Measurements from ENCODE around the gene SEMA4D. TPM values are rescaled to one million over a fixed set of nuclear protein-coding genes. Genes with fewer than 3 reads are reported as not detected.

The SEMA4D gene
- total RNA-seq, 3 donors from 2014 or later (not counting 1 experiment from before 2014, with no cell fraction given) = 354 to 448 (median 420) TPM

GRCh38 chr9:89422151-89422975 is 75.5 kb downstream of the SEMA4D start:
- no peak for TF ChIP-seq CTCF (IDR thresholded peaks at IDR 0.05)
- Mint-ChIP-seq H3K4me1 (peaks cover 87 to 94% of the 10 kb centered on the region in 2 donors), H3K4me3 (no peak overlapping the region), H3K27ac (peak overlapping the region; percentile 84 to 92), H3K36me3 (no peaks in the 10 kb centered on the region), H3K9me3 (no peaks in the 10 kb centered on the region), H3K27me3 (ENCODE audit: low read depth in 2 of 2) (no peaks in the 10 kb centered on the region)
- Histone ChIP-seq H3K4me1 (ENCODE audit: control insufficient read depth, insufficient read depth, low read length) (peaks cover 95% of the 10 kb centered on the region), H3K9me3 (ENCODE audit: control insufficient read depth, insufficient read depth, low read length) (no peaks in the 10 kb centered on the region), H3K27me3 (ENCODE audit: control insufficient read depth, insufficient read depth, low read length) (no peaks in the 10 kb centered on the region), H3K4me3 (ENCODE audit: low read length) (no peak overlapping the region), H3K36me3 (ENCODE audit: control insufficient read depth, insufficient read depth, low read length) (peaks cover 3% of the 10 kb centered on the region), H3K27ac (ENCODE audit: low read length) (no peak overlapping the region)
- intact Hi-C loops (cut with micrococcal nuclease) = loop anchor here (5.0 to 10.0 kb wide), 2 partner anchors 48 to 110 kb away; partner anchors contain the start of gene CKS2
- WGBS (ENCODE audit: insufficient coverage) = 71% methylated on average over 16 of the region's 16 CpGs
- ATAC-seq = peak in 2 of 3 donors; percentile 45 to 50
- DNase-seq = peak in 1 of 2 donors; percentile 63

GRCh38 chr9:89421595-89421994 is 76.3 kb downstream of the SEMA4D start:
- Histone ChIP-seq H3K4me1 (ENCODE audit: control insufficient read depth, insufficient read depth, low read length) (peaks cover 90% of the 10 kb centered on the region), H3K9me3 (ENCODE audit: control insufficient read depth, insufficient read depth, low read length) (no peaks in the 10 kb centered on the region), H3K4me3 (ENCODE audit: low read length) (no peak overlapping the region), H3K27ac (ENCODE audit: low read length) (no peak overlapping the region), H3K27me3 (ENCODE audit: control insufficient read depth, insufficient read depth, low read length) (no peaks in the 10 kb centered on the region), H3K36me3 (ENCODE audit: control insufficient read depth, insufficient read depth, low read length) (peaks cover 3% of the 10 kb centered on the region)
- Mint-ChIP-seq H3K9me3 (no peaks in the 10 kb centered on the region), H3K36me3 (no peaks in the 10 kb centered on the region), H3K4me1 (peaks cover 87 to 91% of the 10 kb centered on the region in 2 donors), H3K27ac (peak overlapping the region; percentile 84 to 92), H3K27me3 (ENCODE audit: low read depth in 2 of 2) (no peaks in the 10 kb centered on the region), H3K4me3 (no peak overlapping the region)
- DNase-seq (no peak), ATAC-seq (no peak)
- TF ChIP-seq CTCF (IDR thresholded peaks at IDR 0.05) = no peak
- intact Hi-C loops (cut with micrococcal nuclease) = loop anchor here (5.0 to 10.0 kb wide), 2 partner anchors 47 to 109 kb away; partner anchors contain the start of gene CKS2
- WGBS (ENCODE audit: insufficient coverage) = 90% methylated on average over 4 of the region's 6 CpGs

GRCh38 chr9:89420397-89421178 is 77.3 kb downstream of the SEMA4D start:
- WGBS (ENCODE audit: insufficient coverage) = 72% methylated on average over 9 of the region's 9 CpGs
- Mint-ChIP-seq H3K4me1 (peaks cover 83 to 87% of the 10 kb centered on the region in 2 donors), H3K27me3 (ENCODE audit: low read depth in 2 of 2) (no peaks in the 10 kb centered on the region), H3K27ac (peak overlapping the region; percentile 84 to 92), H3K9me3 (no peaks in the 10 kb centered on the region), H3K36me3 (no peaks in the 10 kb centered on the region), H3K4me3 (peak overlapping the region; percentile 87)
- Histone ChIP-seq H3K4me3 (ENCODE audit: low read length) (no peak overlapping the region), H3K4me1 (ENCODE audit: control insufficient read depth, insufficient read depth, low read length) (peaks cover 84% of the 10 kb centered on the region), H3K27me3 (ENCODE audit: control insufficient read depth, insufficient read depth, low read length) (no peaks in the 10 kb centered on the region), H3K9me3 (ENCODE audit: control insufficient read depth, insufficient read depth, low read length) (no peaks in the 10 kb centered on the region), H3K27ac (ENCODE audit: low read length) (no peak overlapping the region), H3K36me3 (ENCODE audit: control insufficient read depth, insufficient read depth, low read length) (peaks cover 5% of the 10 kb centered on the region)
- DNase-seq = peak in 1 of 2 donors; percentile 31
- no peak for TF ChIP-seq CTCF (IDR thresholded peaks at IDR 0.05)
- ATAC-seq = no peak
- intact Hi-C loops (cut with micrococcal nuclease) = loop anchor here (5.0 to 10.0 kb wide), 2 partner anchors 46 to 108 kb away; partner anchors contain the start of gene CKS2
